GM10266 (cell line): ENCODE results near the gene GABBR2.

Source experiments
- DNase-seq: peaks from one replicate; pipeline ENCODE4 v3.0.0; 2012; ENCODE audit errors: extremely low spot score
- CTCF ChIP-seq: IDR thresholded peaks from 2 replicates; pipeline ENCODE4 v1.5.1; 2012; ENCODE audit warnings: mild to moderate bottlenecking, low read depth; ENCODE audit not compliant: control insufficient read depth, insufficient read depth; ENCODE audit errors: missing control alignments

Gene GABBR2

GRCh38 chr9:98312365-98312764 lies 396.4 kb downstream of the GABBR2 start:
- no peak for DNase-seq
- TF ChIP-seq CTCF: no peak

- DNase-seq: no peak
These were observed 397.2 kb downstream of the GABBR2 start for GRCh38 chr9:98311541-98311940.

GRCh38 chr9:98310752-98311392 lies 397.9 kb downstream of the GABBR2 start:
- no peak for TF ChIP-seq CTCF
- DNase-seq: no peak

More at GRCh38 chr9:98311541-98311940, 397.2 kb downstream of the GABBR2 start:
- TF ChIP-seq CTCF: no peak

- DNase-seq: no peak
These were observed 402.2 kb downstream of the GABBR2 start for GRCh38 chr9:98306384-98307145.

GRCh38 chr9:98304381-98304780 lies 404.4 kb downstream of the GABBR2 start:
- no peak for DNase-seq
- no peak for TF ChIP-seq CTCF

More at GRCh38 chr9:98306384-98307145, 402.2 kb downstream of the GABBR2 start:
- TF ChIP-seq CTCF: no peak

GRCh38 chr9:98303633-98304125 lies 405.1 kb downstream of the GABBR2 start:
- no peak for DNase-seq
- no peak for TF ChIP-seq CTCF
